RWPE2 (cell line): ENCODE measurements around the gene SLC39A12.

Experiments
- ATAC-seq: fragments of 200-7000 bp; cut with Tn5 transposase; 3 replicates; pipeline ENCODE4 v1.9.1; 2021; ENCODE audit warnings: low read depth
- DNase-seq: peaks from one replicate; pipeline ENCODE4 v3.0.0-alpha.2; 2020; ENCODE audit warnings: low spot score
- H3K27ac ChIP-seq: fragments of 450-650 bp; 2 replicates; pipeline ENCODE4 v1.5.1; 2017; ENCODE audit warnings: mild to moderate bottlenecking; ENCODE audit not compliant: poor library complexity, severe bottlenecking
- H3K27me3 ChIP-seq: fragments of 250-450 bp; sonication (Bioruptor Pico); 2 replicates; pipeline ENCODE4 v1.5.1; 2021; ENCODE audit warnings: mild to moderate bottlenecking, moderate library complexity; ENCODE audit not compliant: insufficient read depth, poor library complexity, severe bottlenecking
- H3K36me3 ChIP-seq: fragments of 250-450 bp; sonication (Bioruptor Pico); 2 replicates; pipeline ENCODE4 v1.5.1; 2020; ENCODE audit warnings: low read depth, mild to moderate bottlenecking, moderate library complexity
- H3K4me1 ChIP-seq: fragments of 250-450 bp; sonication (Bioruptor Pico); 2 replicates; pipeline ENCODE4 v1.5.1; 2021; ENCODE audit warnings: mild to moderate bottlenecking, moderate library complexity; ENCODE audit not compliant: insufficient read depth, poor library complexity, severe bottlenecking
- H3K4me3 ChIP-seq: fragments of 250-450 bp; sonication (Bioruptor Pico); 2 replicates; pipeline ENCODE4 v1.5.1; 2021; ENCODE audit warnings: mild to moderate bottlenecking, moderate library complexity; ENCODE audit not compliant: severe bottlenecking
- H3K9me3 ChIP-seq: fragments of 250-450 bp; sonication (Bioruptor Pico); 2 replicates; pipeline ENCODE4 v1.5.1; 2021; ENCODE audit warnings: mild to moderate bottlenecking, moderate library complexity; ENCODE audit not compliant: severe bottlenecking
- TF ChIP-seq, protein P1 (sequence below): fragments of 450-650 bp; IDR thresholded peaks from one replicate; pipeline ENCODE4 v1.5.1; 2017; ENCODE audit warnings: mild to moderate bottlenecking, moderate library complexity; ENCODE audit not compliant: poor library complexity, severe bottlenecking

The SLC39A12 gene

DNA sequence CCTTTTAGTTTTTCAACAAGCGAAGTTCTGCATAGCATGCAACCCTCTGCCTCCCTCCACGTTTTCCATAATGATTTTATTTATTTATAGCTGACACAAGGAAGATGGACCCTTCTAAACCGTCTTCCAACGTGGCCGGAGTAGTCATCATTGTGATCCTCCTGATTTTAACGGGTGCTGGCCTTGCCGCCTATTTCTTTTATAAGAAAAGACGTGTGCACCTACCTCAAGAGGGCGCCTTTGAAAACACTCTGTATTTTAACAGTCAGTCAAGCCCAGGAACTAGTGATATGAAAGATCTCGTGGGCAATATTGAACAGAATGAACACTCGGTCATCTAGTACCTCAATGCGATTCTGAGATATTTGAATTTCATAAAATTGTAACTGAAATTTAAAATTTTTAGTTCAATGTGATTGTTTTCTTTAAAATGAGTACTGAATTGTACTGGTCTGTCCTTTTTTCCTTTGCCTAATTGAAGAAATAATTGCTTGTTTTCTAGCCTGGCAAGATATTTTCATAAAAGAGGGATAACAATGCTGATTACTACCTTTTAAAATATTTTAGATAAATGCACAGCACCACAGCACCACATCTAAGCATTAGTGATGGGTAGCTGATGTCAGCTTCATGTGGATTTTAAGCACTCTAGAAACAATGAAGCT lies 41.5 kb upstream of the SLC39A12 start:
- peak; percentile 65; the same call in 2 of the 3 replicates for ATAC-seq
- Histone ChIP-seq H3K36me3 (no peaks in the 10 kb centered on the region), H3K9me3 (no peaks in the 10 kb centered on the region), H3K27ac (no peak overlapping the region), H3K27me3 (no peaks in the 10 kb centered on the region), H3K4me1 (peaks cover 11% of the 10 kb centered on the region), H3K4me3 (no peak overlapping the region)
- TF ChIP-seq, protein P1, sequence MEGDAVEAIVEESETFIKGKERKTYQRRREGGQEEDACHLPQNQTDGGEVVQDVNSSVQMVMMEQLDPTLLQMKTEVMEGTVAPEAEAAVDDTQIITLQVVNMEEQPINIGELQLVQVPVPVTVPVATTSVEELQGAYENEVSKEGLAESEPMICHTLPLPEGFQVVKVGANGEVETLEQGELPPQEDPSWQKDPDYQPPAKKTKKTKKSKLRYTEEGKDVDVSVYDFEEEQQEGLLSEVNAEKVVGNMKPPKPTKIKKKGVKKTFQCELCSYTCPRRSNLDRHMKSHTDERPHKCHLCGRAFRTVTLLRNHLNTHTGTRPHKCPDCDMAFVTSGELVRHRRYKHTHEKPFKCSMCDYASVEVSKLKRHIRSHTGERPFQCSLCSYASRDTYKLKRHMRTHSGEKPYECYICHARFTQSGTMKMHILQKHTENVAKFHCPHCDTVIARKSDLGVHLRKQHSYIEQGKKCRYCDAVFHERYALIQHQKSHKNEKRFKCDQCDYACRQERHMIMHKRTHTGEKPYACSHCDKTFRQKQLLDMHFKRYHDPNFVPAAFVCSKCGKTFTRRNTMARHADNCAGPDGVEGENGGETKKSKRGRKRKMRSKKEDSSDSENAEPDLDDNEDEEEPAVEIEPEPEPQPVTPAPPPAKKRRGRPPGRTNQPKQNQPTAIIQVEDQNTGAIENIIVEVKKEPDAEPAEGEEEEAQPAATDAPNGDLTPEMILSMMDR, result peak; percentile 79
- DNase-seq, result no peak

DNA sequence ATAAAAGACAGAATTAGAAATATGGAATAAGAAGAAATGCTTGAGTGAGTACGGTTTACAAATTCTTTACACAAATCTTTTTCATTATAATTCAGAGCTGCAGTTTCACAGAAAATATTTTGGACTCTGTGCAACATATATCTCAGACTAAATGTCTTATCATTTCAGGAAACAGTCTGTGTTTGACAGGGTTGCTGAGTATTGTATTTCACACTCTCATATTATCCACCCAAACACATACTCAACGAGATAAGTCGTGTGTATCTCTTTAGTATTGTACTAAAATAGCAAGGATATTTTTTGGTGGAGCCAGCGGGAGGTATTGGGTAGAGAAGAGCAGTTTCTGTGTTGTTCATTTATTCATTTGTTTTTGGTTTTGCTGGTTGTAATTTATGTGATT lies 39.0 kb upstream of the SLC39A12 start:
- Histone ChIP-seq H3K27ac (no peak overlapping the region), H3K9me3 (no peaks in the 10 kb centered on the region), H3K4me1 (no peaks in the 10 kb centered on the region), H3K27me3 (no peaks in the 10 kb centered on the region), H3K4me3 (no peak overlapping the region), H3K36me3 (no peaks in the 10 kb centered on the region)
- DNase-seq (no peak), ATAC-seq (no peak)
- TF ChIP-seq, protein P1, result no peak

DNA sequence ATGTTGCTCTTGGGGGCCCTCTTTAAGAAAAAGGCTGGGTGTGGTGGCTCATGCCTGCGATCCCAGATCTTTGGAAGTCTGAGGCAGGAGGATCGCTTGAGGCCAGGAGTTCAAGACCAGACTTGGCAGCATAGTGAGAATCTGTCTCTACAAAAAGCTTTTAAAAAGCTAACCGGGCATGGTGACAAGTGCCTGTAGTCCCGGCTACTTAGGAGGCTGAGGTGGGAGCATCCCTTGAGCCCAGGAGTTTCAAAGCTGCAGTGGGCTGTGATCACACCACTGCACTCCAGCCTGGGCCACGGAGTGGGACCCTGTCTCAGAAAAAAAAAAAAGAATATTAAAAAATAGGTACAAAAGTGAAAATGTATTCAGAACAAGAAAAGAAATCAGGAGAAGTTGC lies 38.1 kb upstream of the SLC39A12 start:
- Histone ChIP-seq H3K9me3 (no peaks in the 10 kb centered on the region), H3K4me1 (no peaks in the 10 kb centered on the region), H3K27ac (no peak overlapping the region), H3K4me3 (no peak overlapping the region), H3K36me3 (no peaks in the 10 kb centered on the region), H3K27me3 (no peaks in the 10 kb centered on the region)
- no peak for DNase-seq
- TF ChIP-seq, protein P1, result no peak
- no peak for ATAC-seq

DNA sequence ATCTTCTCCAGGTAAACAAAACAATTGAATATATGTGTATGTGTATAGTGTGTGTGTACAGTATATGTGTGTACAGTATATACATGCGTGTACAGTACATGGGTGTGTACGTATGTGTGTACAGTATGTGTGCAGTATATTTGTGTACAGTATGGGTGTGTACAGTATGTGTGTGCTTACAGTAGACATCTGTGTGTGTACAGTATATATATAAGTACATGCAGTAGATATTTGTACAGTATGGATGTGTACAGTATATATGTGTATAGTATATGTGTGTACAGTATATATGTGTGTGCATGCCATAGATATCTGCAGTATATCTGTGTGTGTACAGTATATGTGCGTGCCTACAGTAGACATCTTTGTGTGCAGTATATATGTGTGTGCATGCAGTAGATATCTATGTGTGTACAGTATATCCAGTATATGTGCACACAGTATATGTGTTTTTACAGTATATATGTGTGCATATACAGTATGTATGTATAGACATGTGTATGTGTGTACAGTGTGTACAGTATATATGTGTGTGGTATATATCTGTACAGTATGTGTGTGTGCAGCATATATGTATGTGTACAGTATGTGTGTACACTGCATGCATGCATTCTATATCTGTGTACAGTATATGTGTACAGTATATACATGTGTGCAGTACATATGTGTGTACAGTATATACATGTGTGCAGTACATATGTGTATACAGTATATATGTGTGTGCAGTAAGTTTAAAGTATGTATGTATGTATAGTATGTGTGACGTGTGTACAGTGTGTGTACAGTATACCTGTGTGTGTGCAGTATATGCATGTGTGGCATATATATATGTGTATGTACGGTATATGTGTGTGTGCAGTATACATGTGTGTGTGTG lies 37.3 kb upstream of the SLC39A12 start:
- H3K27me3 ChIP-seq, result no peaks in the 10 kb centered on the region
- no peak for DNase-seq
- ATAC-seq, result no peak

More for the DNA sequence above, 37.3 kb upstream of the SLC39A12 start:
- Histone ChIP-seq H3K36me3 (no peaks in the 10 kb centered on the region), H3K9me3 (no peaks in the 10 kb centered on the region), H3K4me1 (no peaks in the 10 kb centered on the region), H3K27ac (no peak overlapping the region), H3K4me3 (no peak overlapping the region)
- TF ChIP-seq, protein P1, result no peak
